ENCODE data around the gene ADAR. TPM values are rescaled to one million over a fixed set of nuclear protein-coding genes. Genes with fewer than 3 reads are reported as not detected.

Gene ADAR
- total RNA-seq, 1 donor from 2014 or later, result 301 TPM

- H3K4me1 Mint-ChIP-seq (ENCODE audit: low read depth), result peaks cover 54% of the 10 kb centered on the region
- DNase-seq (ENCODE audit: low spot score), result peak; percentile 27
- H3K27ac Mint-ChIP-seq, result peak within 1 kb of the TSS; percentile 92
- intact Hi-C loops (cut with micrococcal nuclease), result loop anchor here (1.0 to 5.0 kb wide), 11 partner anchors 69 to 527 kb away; partner anchors contain the start of genes CKS1B, EFNA4, FLAD1 and IL6R
- no peaks in the 10 kb centered on the region for H3K9me3 Mint-ChIP-seq
- H3K4me3 Mint-ChIP-seq, result peak within 1 kb of the TSS; percentile 96
- no peaks in the 10 kb centered on the region for H3K27me3 Mint-ChIP-seq (ENCODE audit: insufficient read depth)
- H3K36me3 Mint-ChIP-seq (ENCODE audit: low read depth), result peaks cover 37% of the 10 kb centered on the region
These were observed 49.9 kb downstream of the ADAR start, which contains the start of gene UBE2Q1 for GRCh38 chr1:154557939-154558719. UBE2Q1 (minus strand) TSS chr1:154558662; CDS start chr1:154558553, 109 bp downstream.

GRCh38 chr1:154557248-154557938 is 50.6 kb downstream of the ADAR start:
- no peaks in the 10 kb centered on the region for H3K9me3 Mint-ChIP-seq
- no peaks in the 10 kb centered on the region for H3K27me3 Mint-ChIP-seq (ENCODE audit: insufficient read depth)
- no peak for DNase-seq (ENCODE audit: low spot score)
- H3K4me1 Mint-ChIP-seq (ENCODE audit: low read depth), result peaks cover 55% of the 10 kb centered on the region
- H3K27ac Mint-ChIP-seq, result peak overlapping the region; percentile 92
- H3K36me3 Mint-ChIP-seq (ENCODE audit: low read depth), result peaks cover 42% of the 10 kb centered on the region
- intact Hi-C loops (cut with micrococcal nuclease), result loop anchor here (5.0 kb wide), 2 partner anchors 70 to 150 kb away; partner anchors contain the start of gene IL6R
- H3K4me3 Mint-ChIP-seq, result peak overlapping the region; percentile 96

- Mint-ChIP-seq H3K9me3 (no peaks in the 10 kb centered on the region), H3K27ac (peak overlapping the region; percentile 65), H3K4me1 (ENCODE audit: low read depth) (peaks cover 55% of the 10 kb centered on the region), H3K4me3 (peak overlapping the region; percentile 96), H3K36me3 (ENCODE audit: low read depth) (peaks cover 45% of the 10 kb centered on the region), H3K27me3 (ENCODE audit: insufficient read depth) (no peaks in the 10 kb centered on the region)
- no peak for DNase-seq (ENCODE audit: low spot score)
- intact Hi-C loops (cut with micrococcal nuclease), result loop anchor here (5.0 kb wide), 2 partner anchors 71 to 149 kb away; partner anchors contain the start of gene IL6R
These were observed 51.6 kb downstream of the ADAR start for GRCh38 chr1:154556422-154556821.

GRCh38 chr1:154553056-154554030 is 54.6 kb downstream of the ADAR start:
- Mint-ChIP-seq H3K4me3 (no peak overlapping the region), H3K27ac (no peak overlapping the region), H3K4me1 (ENCODE audit: low read depth) (peaks cover 49% of the 10 kb centered on the region), H3K27me3 (ENCODE audit: insufficient read depth) (no peaks in the 10 kb centered on the region), H3K9me3 (no peaks in the 10 kb centered on the region), H3K36me3 (ENCODE audit: low read depth) (peaks cover 64% of the 10 kb centered on the region)
- no peak for DNase-seq (ENCODE audit: low spot score)
- intact Hi-C loops (cut with micrococcal nuclease), result no loop called here

GRCh38 chr1:154552036-154552435 is 56.0 kb downstream of the ADAR start:
- no peaks in the 10 kb centered on the region for H3K27me3 Mint-ChIP-seq (ENCODE audit: insufficient read depth)
- H3K4me3 Mint-ChIP-seq, result no peak overlapping the region
- intact Hi-C loops (cut with micrococcal nuclease), result no loop called here
- peaks cover 60% of the 10 kb centered on the region for H3K36me3 Mint-ChIP-seq (ENCODE audit: low read depth)
- peaks cover 39% of the 10 kb centered on the region for H3K4me1 Mint-ChIP-seq (ENCODE audit: low read depth)
- no peak overlapping the region for H3K27ac Mint-ChIP-seq
- H3K9me3 Mint-ChIP-seq, result no peaks in the 10 kb centered on the region
- no peak for DNase-seq (ENCODE audit: low spot score)

GRCh38 chr1:154551474-154551873 is 56.5 kb downstream of the ADAR start:
- no peaks in the 10 kb centered on the region for H3K9me3 Mint-ChIP-seq
- H3K27me3 Mint-ChIP-seq (ENCODE audit: insufficient read depth), result no peaks in the 10 kb centered on the region
- intact Hi-C loops (cut with micrococcal nuclease), result no loop called here
- H3K36me3 Mint-ChIP-seq (ENCODE audit: low read depth), result peaks cover 60% of the 10 kb centered on the region
- no peak for DNase-seq (ENCODE audit: low spot score)
- H3K4me1 Mint-ChIP-seq (ENCODE audit: low read depth), result peaks cover 33% of the 10 kb centered on the region
- no peak overlapping the region for H3K4me3 Mint-ChIP-seq
- H3K27ac Mint-ChIP-seq, result no peak overlapping the region

GRCh38 chr1:154550657-154551056 is 57.3 kb downstream of the ADAR start:
- H3K27me3 Mint-ChIP-seq (ENCODE audit: insufficient read depth), result no peaks in the 10 kb centered on the region
- peaks cover 54% of the 10 kb centered on the region for H3K36me3 Mint-ChIP-seq (ENCODE audit: low read depth)
- no peak overlapping the region for H3K4me3 Mint-ChIP-seq
- no peak for DNase-seq (ENCODE audit: low spot score)
- H3K9me3 Mint-ChIP-seq, result no peaks in the 10 kb centered on the region
- H3K27ac Mint-ChIP-seq, result no peak overlapping the region
- H3K4me1 Mint-ChIP-seq (ENCODE audit: low read depth), result peaks cover 25% of the 10 kb centered on the region
- intact Hi-C loops (cut with micrococcal nuclease), result no loop called here

GRCh38 chr1:154550070-154550469 is 57.9 kb downstream of the ADAR start:
- no peak overlapping the region for H3K4me3 Mint-ChIP-seq
- peaks cover 48% of the 10 kb centered on the region for H3K36me3 Mint-ChIP-seq (ENCODE audit: low read depth)
- H3K9me3 Mint-ChIP-seq, result no peaks in the 10 kb centered on the region
- peaks cover 19% of the 10 kb centered on the region for H3K4me1 Mint-ChIP-seq (ENCODE audit: low read depth)
- no peak for DNase-seq (ENCODE audit: low spot score)
- no peaks in the 10 kb centered on the region for H3K27me3 Mint-ChIP-seq (ENCODE audit: insufficient read depth)
- intact Hi-C loops (cut with micrococcal nuclease), result no loop called here
- H3K27ac Mint-ChIP-seq, result no peak overlapping the region

GRCh38 chr1:154549202-154549770 is 58.7 kb downstream of the ADAR start:
- DNase-seq (ENCODE audit: low spot score), result no peak
- no peak overlapping the region for H3K4me3 Mint-ChIP-seq
- H3K27me3 Mint-ChIP-seq (ENCODE audit: insufficient read depth), result no peaks in the 10 kb centered on the region
- peaks cover 13% of the 10 kb centered on the region for H3K4me1 Mint-ChIP-seq (ENCODE audit: low read depth)
- no peak overlapping the region for H3K27ac Mint-ChIP-seq
- H3K9me3 Mint-ChIP-seq, result no peaks in the 10 kb centered on the region
- H3K36me3 Mint-ChIP-seq (ENCODE audit: low read depth), result peaks cover 42% of the 10 kb centered on the region
- intact Hi-C loops (cut with micrococcal nuclease), result no loop called here

GRCh38 chr1:154548028-154548427 is 60.0 kb downstream of the ADAR start:
- DNase-seq (ENCODE audit: low spot score), result no peak
- Mint-ChIP-seq H3K4me1 (ENCODE audit: low read depth) (peaks cover 7% of the 10 kb centered on the region), H3K9me3 (no peaks in the 10 kb centered on the region), H3K36me3 (ENCODE audit: low read depth) (peaks cover 32% of the 10 kb centered on the region), H3K27ac (no peak overlapping the region), H3K4me3 (no peak overlapping the region), H3K27me3 (ENCODE audit: insufficient read depth) (no peaks in the 10 kb centered on the region)
- intact Hi-C loops (cut with micrococcal nuclease), result no loop called here

- no peak overlapping the region for H3K4me3 Mint-ChIP-seq
- DNase-seq (ENCODE audit: low spot score), result no peak
- H3K27ac Mint-ChIP-seq, result peak overlapping the region; percentile 13
- H3K9me3 Mint-ChIP-seq, result no peaks in the 10 kb centered on the region
- peaks cover 6% of the 10 kb centered on the region for H3K4me1 Mint-ChIP-seq (ENCODE audit: low read depth)
- H3K27me3 Mint-ChIP-seq (ENCODE audit: insufficient read depth), result peaks cover 3% of the 10 kb centered on the region
- H3K36me3 Mint-ChIP-seq (ENCODE audit: low read depth), result peaks cover 28% of the 10 kb centered on the region
- intact Hi-C loops (cut with micrococcal nuclease), result no loop called here
These were observed 60.8 kb downstream of the ADAR start for GRCh38 chr1:154547105-154547732.

Measured in activated T-helper 1 cell treated with anti-CD3 and anti-CD28 coated beads, Interleukin-12 subunit alpha, Interleukin-12 subunit beta, Interleukin-2, Interleukin-4 antibody, amounts not matched to agents 30 ng/mL and 10 ng/mL and 1 ng/mL, durations not matched to agents 14 hours and 24 hours and 36 hours (primary cell).